ELR (cell line): ENCODE data around the gene CFAP74.
"Not testable (repeated sequence)": the region's sequence is repeated elsewhere in the genome, so short reads cannot be mapped to it uniquely, and the experiment has no call there.

Source experiments
- DNase-seq: peaks from one replicate; pipeline ENCODE4 v3.0.0-alpha.2; 2015; ENCODE audit warnings: low read depth

Gene CFAP74

GRCh38 chr1:1893997-1894353, 109.6 kb downstream of the CFAP74 start:
- no peak for DNase-seq

GRCh38 chr1:1893291-1893985, 110.1 kb downstream of the CFAP74 start:
- DNase-seq: no peak

DNA sequence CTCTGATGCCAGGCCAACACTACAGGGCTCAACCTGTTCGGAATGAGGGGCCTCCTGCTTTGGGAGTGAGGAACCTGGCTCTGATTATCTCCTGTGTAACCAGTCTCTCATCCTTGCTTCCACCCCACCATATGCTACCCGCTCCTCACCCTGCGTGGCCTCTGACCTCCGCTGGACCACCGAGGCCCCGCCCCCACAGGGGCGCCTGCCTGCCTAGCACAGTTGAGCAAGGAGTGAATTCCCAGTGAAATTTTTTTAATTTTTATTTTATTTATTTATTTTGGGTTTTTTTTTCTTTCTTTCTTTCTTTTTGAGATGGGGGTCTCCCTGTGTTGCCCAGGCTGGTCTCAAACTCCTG, 110.8 kb downstream of the CFAP74 start:
- DNase-seq: no peak

DNA sequence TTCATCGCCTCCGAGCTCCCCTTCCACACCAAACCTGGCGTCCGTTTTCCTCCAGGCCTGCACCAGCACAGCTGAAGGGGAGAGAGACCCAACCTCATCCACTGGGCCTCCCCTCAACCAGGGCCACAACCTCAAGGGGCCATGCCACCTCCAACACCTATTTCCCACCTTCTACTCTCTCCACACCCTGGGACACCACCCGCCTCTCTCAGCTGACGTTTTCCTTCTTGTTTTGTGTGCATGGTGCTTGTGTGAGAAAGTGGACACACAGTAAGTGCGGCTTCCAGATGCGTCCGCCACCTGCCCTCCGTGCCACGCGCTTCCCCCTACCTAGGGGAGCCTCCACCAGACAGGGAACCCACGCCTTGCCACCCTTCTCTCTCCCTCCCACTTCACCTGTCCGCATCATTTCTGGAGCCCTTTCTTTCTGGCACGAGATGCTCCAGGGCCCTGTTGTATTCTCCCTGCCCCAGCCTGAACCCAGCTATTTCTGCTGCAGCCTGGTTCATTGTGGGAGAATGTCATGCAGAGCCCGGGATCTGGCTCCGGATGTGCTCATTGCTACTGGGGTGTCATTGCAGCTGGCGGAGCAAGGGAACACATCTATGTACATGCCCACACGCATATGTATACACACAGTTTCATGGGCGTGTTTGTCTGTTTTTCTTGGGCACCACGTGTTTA, 111.4 kb downstream of the CFAP74 start:
- DNase-seq: no peak

GRCh38 chr1:1891349-1892078, 112.1 kb downstream of the CFAP74 start:
- DNase-seq: peak; percentile 75

DNA sequence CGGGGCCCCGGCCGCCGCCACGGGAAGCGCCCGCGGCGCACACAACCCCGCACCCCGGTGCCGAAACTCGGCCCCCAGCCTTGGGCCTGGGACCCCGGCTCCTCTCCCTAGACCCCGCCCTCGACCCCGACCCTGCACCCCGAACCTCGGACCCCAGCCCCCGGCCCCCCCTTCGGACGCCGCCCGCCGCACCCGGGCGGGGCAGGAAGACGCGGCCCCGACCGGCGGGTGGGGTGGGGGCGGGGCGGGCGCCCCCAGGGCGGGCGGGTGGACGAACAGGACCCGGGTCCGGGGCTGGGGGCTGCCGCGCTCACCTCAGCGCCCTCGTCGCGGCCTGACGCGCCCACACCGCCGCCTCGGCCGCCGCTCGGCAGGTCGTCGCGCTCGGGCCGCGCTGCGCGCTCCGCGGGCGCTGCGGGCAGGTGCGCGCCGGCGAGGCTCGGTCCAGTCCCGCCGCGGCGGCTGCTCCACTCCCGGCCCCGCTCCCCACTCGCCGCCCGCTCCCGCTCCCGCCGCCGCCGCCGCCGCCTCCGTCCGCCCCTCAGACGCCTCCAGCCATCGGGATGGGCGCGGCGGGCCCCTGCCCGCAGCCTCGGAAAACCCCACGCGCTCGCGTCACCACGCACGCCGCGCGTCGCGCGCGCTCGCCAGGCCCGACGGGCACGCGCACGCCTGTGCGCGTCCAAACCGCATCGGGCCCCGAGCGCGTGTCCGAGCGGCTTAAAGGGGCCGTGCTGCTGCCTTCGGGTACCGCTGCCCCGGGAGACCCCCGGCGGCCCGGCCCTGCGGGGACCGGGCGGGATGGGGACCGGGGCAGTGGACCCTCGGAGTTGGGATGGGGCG, 112.9 kb downstream of the CFAP74 start, which contains the start of gene GNB1:
Gene GNB1, minus strand, starts transcription at position 582 of the 843 bp plus-strand sequence. CDS start 65,634 bp downstream, outside the sequence.
- DNase-seq: peak; percentile 90

DNA sequence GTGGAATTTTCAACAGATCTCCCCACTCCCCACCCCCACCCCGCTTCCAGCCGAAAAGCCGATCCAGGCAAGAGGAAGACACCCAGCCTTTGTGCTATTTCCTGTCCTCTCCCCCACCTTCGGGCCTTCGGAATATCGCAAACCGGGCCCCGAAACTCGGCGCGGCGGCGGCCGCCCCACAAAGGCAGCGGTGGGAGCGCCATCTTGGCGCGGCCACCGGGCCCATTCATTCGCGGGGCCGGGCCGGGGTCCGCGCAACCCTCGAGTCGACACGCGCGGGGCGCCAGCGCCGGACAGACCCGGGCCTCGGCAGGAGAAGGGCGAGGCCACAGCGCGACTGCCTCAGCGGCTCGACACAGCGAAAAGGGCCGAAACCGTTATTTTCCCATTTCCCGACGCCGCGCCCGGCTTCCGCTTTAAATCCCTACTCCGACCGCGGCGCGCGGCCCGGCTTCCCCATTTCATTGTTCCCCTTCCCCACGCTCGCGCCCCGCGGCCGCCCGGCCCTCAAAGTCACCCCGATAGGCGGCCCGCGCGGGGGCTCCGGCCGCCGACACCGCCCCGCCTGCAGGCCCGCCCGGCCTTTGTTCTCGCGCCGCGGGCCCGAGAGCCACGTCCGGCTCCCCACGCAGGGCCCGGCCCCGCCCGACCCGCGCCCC, 113.6 kb downstream of the CFAP74 start:
- peak; percentile 61 for DNase-seq

DNA sequence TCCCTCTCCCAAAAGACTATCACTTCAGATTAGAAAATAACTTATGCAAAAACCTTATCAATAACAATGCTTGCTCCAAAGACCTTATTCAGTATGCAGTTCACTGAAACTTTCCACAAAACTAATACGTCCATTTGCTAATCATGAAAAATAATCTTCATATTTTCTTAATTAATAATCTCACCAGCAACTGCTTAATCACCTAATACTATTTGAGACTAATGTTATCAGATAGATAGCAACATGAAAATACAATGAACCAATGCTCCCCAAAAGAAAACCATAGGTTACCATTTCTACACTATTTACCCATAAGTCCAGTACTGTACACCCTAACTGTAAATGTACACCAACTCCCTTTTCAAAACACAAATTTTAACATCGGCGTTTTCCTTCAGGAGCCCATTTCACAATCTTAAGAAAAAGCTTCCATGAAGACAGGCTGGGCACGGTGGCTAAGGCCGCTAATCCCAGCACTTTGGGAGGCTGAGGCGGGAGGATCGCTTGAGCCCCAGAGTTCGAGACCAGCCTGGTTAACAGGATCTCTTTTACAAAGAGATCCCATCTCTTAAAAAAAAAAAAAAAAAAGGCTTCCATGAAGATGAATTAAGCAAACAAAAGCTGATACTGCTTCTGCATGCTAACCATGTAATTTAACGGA, 114.4 kb downstream of the CFAP74 start:
- DNase-seq: no peak

- DNase-seq: not testable (repeated sequence)
These were observed 119.7 kb downstream of the CFAP74 start for GRCh38 chr1:1883890-1884289.

GRCh38 chr1:1883092-1883873, 120.3 kb downstream of the CFAP74 start:
- no peak for DNase-seq

GRCh38 chr1:1881727-1882126, 121.9 kb downstream of the CFAP74 start:
- no peak for DNase-seq

DNA sequence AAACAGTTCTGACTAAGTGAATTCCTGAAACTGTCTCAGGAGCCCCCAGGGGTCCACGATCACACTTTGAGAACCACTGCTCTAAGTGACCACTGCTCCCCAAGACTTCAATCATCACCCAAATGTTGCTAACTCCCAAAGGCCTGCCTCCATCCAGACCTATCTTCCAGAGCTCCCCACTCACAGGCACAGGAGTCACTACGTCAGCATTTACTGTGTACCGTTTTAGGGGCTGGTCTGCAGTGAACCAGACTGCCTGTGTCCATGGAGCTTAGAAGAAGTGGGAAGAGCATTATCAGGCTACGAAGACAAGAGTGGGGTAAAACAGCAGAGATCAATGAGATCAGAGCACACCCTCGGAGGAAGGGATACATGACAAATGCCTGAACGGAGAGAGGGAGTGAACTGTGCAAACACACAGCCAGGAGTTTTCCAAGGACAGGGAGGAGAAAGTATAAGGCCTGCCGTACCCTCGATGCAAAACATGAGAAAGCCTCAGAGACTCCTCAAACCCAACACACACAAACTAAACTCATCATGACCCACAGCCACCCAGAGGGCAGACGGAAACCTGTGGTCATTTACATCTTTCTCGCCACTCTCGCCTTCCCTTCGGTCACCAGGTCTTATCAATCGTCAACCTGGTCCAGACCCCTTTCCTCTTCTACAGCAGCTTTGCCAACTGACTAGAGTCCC, 122.8 kb downstream of the CFAP74 start:
- no peak for DNase-seq

GRCh38 chr1:1879942-1880341, 123.6 kb downstream of the CFAP74 start:
- DNase-seq: no peak

- DNase-seq: no peak
These were observed 125.6 kb downstream of the CFAP74 start for GRCh38 chr1:1877865-1878436.

- no peak for DNase-seq
These were observed 127.2 kb downstream of the CFAP74 start for GRCh38 chr1:1876335-1876930.

DNA sequence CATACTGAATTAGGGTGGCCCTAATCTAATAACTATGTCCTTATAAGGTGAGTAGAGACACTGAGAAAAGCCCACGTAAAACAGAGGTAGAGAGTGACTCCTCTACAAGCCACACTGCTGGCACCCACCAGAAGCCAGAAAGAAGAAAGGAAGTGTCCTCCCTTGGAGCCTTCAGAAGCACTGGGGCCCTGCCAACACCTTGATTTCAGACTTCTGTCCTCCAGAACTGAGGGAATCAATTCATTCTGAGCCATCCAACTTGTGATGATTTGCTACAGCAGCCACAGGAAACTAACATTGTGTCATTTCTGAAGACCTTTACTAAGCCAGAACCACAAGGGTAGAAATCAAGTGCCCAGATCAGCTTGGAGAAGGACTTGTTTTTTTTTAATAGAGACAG, 127.7 kb downstream of the CFAP74 start:
- no peak for DNase-seq

GRCh38 chr1:1874901-1875300, 128.7 kb downstream of the CFAP74 start:
- DNase-seq: no peak

DNA sequence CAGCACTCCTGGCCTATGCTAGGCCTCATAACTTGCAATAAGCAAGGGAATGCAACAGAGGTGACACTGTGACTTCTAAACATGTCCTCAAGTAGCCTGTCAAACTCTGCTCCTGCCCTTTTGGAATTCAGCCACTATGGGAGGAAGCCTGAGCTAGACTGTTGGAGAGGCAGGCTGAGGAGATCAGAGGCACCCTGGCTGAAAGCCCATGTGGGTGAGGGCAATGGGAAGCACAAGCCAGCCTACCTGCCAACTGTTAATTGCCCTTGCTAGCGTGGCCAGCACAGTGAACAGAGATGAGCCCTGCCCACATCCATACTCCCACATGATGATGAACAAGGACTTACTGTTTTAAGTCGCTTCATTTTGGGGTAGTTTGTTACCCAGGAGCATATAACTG, 130.4 kb downstream of the CFAP74 start:
- no peak for DNase-seq
